Kidney epithelial cell (primary cell): ENCODE measurements around the gene SCRT2. TPM values are rescaled to one million over a fixed set of nuclear protein-coding genes. Genes with fewer than 3 reads are reported as not detected.

Experiments used
- DNase-seq: peaks from one replicate; pipeline ENCODE4 v3.0.0-alpha.2; 2010; ENCODE audit warnings: low read depth
- H3K27me3 ChIP-seq: 2 replicates; pipeline ENCODE4 v1.6.0; 2011; ENCODE audit warnings: low read length; ENCODE audit not compliant: control insufficient read depth, insufficient read depth
- H3K36me3 ChIP-seq: 2 replicates; pipeline ENCODE4 v1.5.1; 2011; ENCODE audit warnings: low read length; ENCODE audit not compliant: control insufficient read depth, insufficient read depth
- H3K4me3 ChIP-seq: 2 replicates; pipeline ENCODE4 v1.5.1; 2011; ENCODE audit warnings: low read depth, mild to moderate bottlenecking, control low read depth, low read length
- total RNA-seq: library from RNA; depleted of rRNA; stranded (reverse); fragments of >200 nt; gene quantifications from 2 replicates; pipeline ENCODE4 v1.2.3, GENCODE V29; 2015
- TF ChIP-seq, protein P1 (sequence below): IDR thresholded peaks from 2 replicates; pipeline ENCODE4 v1.5.1; 2011; ENCODE audit warnings: mild to moderate bottlenecking, moderate library complexity, low read length, control low read depth, inconsistent platforms; ENCODE audit not compliant: insufficient read depth, poor library complexity, severe bottlenecking

SCRT2 gene
- total RNA-seq, 1 donor from 2014 or later = not detected

DNA sequence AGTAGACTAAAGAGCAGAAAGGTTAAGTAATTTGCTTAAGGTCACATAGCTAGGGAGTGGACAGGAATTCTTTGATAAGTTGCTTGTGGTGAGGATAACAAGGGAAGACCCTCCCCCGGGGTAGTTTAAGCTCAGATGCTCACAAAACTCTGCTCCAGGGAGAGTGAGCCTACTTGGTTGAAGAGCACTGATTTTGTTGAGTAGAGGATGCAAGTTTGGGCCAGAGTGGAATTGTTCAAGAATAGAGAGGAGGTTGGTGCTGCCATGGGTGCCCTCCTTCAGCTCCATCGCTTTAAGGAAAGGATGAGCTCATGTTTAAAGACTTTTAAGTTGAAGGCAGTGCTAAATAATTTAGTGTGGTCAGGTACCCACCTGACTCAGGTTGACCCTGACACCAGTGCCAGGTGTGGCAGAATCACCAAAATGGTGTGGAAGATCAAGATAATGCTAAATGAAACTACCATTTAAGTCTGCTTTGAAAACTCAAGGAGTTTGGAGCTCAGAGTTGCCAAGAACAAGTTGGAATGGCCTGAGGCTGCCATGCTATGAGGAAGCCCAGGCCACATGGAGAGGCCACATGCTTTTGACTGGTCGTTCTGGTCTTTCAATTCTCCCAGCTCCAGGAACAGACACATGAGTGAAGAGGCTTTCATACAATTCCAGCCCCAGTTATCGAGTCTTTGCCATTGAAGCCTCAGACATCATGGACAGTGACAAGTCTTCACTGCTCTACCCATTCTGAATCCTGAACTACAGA lies 57.5 kb downstream of the SCRT2 start:
- TF ChIP-seq, protein P1, sequence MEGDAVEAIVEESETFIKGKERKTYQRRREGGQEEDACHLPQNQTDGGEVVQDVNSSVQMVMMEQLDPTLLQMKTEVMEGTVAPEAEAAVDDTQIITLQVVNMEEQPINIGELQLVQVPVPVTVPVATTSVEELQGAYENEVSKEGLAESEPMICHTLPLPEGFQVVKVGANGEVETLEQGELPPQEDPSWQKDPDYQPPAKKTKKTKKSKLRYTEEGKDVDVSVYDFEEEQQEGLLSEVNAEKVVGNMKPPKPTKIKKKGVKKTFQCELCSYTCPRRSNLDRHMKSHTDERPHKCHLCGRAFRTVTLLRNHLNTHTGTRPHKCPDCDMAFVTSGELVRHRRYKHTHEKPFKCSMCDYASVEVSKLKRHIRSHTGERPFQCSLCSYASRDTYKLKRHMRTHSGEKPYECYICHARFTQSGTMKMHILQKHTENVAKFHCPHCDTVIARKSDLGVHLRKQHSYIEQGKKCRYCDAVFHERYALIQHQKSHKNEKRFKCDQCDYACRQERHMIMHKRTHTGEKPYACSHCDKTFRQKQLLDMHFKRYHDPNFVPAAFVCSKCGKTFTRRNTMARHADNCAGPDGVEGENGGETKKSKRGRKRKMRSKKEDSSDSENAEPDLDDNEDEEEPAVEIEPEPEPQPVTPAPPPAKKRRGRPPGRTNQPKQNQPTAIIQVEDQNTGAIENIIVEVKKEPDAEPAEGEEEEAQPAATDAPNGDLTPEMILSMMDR = no peak
- no peaks in the 10 kb centered on the region for H3K36me3 ChIP-seq
- DNase-seq = no peak
- peaks cover 10% of the 10 kb centered on the region for H3K27me3 ChIP-seq
- no peak overlapping the region for H3K4me3 ChIP-seq

DNA sequence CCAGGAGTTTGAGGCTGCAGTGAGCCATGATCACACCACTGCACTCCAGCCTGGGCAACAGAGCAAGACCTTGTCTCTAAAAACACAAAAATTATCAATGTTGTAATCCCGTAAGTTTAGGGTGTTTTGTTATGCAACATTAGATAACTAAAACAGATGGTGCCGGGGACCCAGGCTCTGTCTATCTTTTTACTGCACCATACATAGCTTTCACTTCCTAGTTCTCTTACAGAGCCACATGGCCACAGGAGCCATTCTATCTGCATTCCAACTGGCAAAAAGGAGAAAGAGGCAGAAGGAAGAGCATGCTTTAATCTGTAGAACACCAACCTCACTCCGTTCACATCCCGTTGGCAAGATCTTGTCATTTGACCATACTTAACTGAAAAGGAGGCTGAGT lies 60.1 kb downstream of the SCRT2 start:
- TF ChIP-seq, protein P1 = no peak
- H3K27me3 ChIP-seq = peaks cover 30% of the 10 kb centered on the region
- no peak overlapping the region for H3K4me3 ChIP-seq
- H3K36me3 ChIP-seq = no peaks in the 10 kb centered on the region
- no peak for DNase-seq

DNA sequence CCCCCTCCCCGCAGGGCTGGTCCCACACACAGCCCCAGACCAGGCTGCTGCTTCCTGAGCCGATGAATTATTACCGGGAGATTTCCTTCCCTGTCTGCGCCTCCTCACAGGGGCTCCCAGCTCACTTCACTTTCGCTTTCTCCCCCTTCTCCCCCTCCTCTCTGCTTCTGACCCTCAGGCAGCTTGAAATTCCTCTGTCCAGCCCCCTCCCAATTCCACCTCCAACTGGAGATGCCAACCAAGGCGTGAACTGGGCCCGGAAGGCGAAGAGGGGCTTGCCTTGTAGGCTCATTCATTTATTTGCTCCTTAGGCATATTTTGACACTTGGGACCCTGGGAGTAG lies 63.8 kb downstream of the SCRT2 start:
- no peak for DNase-seq
- no peak overlapping the region for H3K4me3 ChIP-seq
- no peaks in the 10 kb centered on the region for H3K36me3 ChIP-seq
- peaks cover 51% of the 10 kb centered on the region for H3K27me3 ChIP-seq
- TF ChIP-seq, protein P1 = no peak

Other genes starting within 250 kb of the SCRT2 start
- gene TBC1D20, start 213.3 kb downstream of the SCRT2 start, total RNA-seq = 38.5 and 40.7 TPM in 2 replicates
- gene CSNK2A1, start 132.0 kb downstream of the SCRT2 start, total RNA-seq = 199 and 228 TPM in 2 replicates
- 0.07 and 1.5 TPM in 2 replicates for gene TCF15, start 65.5 kb downstream of the SCRT2 start, total RNA-seq
- 31.4 and 32.9 TPM in 2 replicates for gene SRXN1, start 22.6 kb downstream of the SCRT2 start, total RNA-seq
- 2.7 and 2.8 TPM in 2 replicates for gene SLC52A3, start 92.7 kb upstream of the SCRT2 start, total RNA-seq
- gene FAM110A, start 157.9 kb upstream of the SCRT2 start, total RNA-seq = 6.2 and 8.5 TPM in 2 replicates
- gene ANGPT4, start 240.5 kb upstream of the SCRT2 start, total RNA-seq = not detected in 2 replicates